ENCODE data around the gene NPEPL1.
"Not testable (repeated sequence)": the region's sequence is repeated elsewhere in the genome, so short reads cannot be mapped to it uniquely, and the experiment has no call there.

The NPEPL1 gene

GRCh38 chr20:58745391-58745790, 52.8 kb downstream of the NPEPL1 start:
- DNase-seq: no peak

- DNase-seq: no peak
These were observed 54.0 kb downstream of the NPEPL1 start for GRCh38 chr20:58746620-58747019.

DNA sequence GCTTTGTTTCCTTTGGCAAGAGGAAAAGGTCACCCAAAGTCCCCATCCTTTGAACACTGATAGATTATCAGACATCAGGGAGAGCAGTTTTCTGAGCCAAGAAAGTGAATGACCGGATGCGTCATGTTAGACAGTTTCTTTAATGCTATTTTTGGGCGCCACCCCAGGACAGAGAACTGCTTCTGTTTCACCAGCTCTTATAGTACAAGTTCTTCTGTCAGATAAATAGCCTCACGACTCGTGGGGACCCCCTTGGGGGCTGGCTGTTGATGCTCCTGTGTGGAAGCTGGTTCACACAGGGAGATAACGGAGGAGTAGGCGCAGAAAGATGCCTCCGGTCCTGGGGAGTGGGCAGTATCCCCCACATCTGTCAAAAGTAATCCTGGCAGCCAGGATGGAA, 54.6 kb downstream of the NPEPL1 start:
- no peak for DNase-seq

DNA sequence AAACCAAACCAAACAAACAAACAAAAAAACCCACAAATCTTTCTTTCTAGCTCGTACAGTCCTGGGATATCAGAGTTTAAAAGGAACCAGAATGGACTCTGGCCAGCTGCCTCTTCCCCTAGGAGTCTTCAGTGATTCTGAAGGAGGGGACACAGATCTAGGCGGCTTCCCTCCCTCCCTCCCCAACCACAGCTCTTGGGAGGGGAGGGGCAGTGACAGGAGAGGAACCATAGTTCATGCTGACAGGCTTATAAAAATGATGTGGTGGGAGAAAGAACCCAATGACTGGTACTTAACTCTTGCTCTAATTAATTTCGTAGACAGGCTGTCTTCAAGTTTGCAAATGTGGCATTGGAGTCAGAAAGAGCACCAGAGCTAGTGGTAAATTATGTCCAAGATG, 56.0 kb downstream of the NPEPL1 start:
- no peak for DNase-seq

- DNase-seq: no peak
These were observed 56.6 kb downstream of the NPEPL1 start for GRCh38 chr20:58749098-58749769.

DNA sequence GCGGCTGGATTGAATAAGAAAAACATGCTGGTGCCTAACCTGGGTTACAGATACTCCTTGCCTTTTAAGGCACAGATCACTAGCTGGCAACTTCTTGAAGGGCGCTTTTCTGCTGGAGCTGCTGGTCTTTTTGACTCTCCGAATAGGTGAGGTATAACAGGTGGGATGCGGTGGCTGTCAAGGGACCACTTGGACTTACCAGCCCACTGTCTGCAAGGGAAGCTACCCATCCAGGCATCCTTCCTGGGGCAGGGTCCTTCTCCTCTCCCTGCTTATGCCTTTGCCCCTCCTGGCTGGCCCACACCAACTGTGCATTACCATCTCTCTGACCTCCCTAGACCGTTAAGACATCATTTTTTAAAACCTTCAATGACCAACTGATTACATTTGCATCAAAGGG, 57.4 kb downstream of the NPEPL1 start:
- DNase-seq: no peak

- not testable (repeated sequence) for DNase-seq
These were observed 58.1 kb downstream of the NPEPL1 start for GRCh38 chr20:58750706-58751105.

DNA sequence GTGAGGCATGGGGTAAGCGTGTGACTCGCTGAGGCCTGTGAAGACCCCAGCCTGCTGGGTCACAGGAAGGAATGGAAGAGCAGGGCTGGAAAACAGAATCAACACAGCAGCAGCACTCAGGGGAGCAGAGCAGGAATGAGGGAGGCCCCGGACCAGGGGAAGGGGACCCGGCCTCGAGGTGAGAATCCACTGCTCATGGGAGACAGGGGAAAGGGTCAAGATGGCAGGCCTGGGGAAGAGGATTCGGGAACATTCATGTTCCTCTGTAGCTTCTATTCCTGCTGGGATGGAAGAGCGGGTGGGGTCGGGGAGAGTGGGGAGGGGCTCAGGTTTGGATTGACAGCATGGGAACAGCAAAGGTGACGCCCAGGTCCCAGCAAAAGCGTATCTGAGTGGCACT, 59.4 kb downstream of the NPEPL1 start:
- no peak for DNase-seq

GRCh38 chr20:58752565-58752964, 60.0 kb downstream of the NPEPL1 start:
- DNase-seq: no peak

GRCh38 chr20:58753267-58753921, 60.8 kb downstream of the NPEPL1 start:
- no peak for DNase-seq

GRCh38 chr20:58753922-58754551, 61.4 kb downstream of the NPEPL1 start:
- DNase-seq: no peak

DNA sequence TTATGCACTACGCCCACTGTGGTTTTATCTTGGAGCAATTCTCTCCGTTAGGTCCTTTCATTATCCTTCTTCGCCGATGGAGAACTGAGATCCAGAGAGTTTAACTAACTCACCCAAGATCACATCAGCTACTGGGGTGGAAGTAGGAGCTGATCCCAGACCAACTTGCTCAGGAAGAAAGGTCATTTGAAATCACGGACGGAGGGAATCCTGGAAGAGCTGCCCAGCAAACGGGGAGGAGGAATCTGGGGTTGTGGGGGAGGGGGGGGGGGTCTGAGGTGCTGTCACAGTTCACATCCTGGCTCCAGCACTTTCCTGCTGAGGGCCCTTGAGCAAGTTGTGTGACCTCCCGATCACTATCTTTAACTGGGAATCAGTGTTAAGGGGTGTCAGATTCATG, 62.0 kb downstream of the NPEPL1 start:
- DNase-seq: no peak

DNA sequence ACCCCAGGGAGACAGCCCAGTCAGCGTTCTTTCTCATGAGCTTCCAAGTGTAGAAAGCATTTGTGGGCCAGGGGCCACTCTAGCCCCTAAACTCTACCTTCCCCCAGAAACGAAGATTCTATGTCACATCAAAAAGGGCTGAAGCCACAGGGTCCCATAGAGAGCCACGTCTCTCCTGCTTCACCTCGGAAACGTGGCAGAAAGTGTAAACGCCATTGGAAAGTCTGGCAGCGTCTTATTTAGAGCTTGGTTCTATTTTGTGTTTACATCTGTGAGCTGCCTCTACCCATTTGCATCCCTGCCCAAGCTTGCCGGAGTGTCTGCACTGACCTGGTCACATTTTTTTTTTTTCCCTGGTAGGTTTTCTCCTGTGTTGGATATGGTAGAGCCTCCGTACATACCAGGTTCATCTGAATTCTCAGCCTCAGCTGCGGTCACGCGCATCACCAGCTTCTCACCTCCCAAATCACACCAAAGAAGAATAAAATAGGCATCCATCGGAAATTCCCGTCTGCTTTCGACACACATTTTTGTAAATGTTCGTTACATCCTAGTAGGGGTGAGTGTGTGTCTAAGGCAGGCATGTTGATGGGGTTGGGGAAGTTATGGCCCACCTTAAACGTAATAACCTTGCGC, 62.6 kb downstream of the NPEPL1 start:
- DNase-seq: no peak

DNA sequence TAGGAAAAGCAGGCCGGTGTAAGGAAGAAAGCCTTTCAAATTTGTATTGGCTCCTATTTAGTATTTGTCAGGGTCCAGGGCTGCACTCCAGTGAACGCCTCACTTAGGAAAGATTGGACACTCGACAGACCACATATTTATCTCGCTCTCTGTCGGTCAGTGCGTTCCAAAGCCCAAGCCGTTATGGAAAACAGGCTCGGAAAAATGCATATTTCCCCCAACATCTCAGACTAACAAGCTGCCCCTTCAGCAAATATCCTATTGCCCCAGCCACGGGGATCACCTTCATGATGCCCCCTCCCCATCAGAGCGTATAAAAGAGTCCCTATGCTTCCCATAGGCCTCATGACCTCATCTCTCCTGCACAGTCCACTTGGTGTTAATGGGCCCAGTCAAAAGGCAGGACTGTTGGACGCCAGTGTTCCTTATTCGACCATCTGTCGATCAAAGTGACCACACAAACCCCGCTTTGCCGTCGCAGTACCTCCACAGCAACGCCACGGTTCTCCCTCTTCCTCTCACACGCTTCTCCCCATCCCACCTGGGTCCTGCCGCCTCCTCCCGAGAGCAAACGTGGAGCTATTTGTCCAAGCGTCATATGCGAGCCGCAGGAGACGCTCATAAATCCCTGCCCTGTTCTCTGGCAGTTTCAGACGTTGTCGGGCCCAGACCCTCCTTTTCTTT, 63.3 kb downstream of the NPEPL1 start:
- no peak for DNase-seq

DNA sequence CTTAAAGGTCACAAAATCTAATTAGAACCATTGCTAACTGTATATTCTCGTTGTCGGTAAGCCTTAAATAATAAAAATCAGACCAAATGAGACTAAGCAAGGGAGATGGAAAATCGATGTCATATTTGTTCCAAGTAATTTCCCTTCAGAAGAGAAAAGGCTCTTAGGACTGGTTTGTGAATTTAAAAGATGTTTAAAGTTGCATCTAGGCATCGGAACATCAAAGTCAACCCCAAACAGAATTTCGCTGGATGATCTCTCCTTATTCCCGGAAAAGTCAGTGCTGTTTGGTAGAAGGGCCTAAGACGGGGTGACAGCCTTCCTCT, 63.8 kb downstream of the NPEPL1 start:
- no peak for DNase-seq

DNA sequence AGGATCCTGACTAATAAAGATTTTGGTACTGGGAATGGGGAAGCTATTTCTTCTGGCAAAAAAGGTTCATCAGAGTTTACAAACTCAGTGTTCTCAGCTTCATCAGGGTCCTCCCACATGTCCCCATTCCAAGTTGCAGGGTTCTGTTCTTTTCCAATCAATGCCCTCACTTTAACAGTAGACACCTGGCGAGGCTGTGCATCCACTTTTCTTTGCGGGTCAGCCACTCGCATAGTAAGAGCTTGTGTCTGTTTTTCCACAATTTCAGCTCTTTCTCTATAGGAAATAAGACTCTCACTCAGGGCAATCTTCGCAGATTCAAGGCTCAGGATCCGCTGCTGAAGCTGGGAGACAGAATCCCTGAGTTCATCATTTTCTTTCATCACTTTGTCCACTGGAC, 65.0 kb downstream of the NPEPL1 start:
- DNase-seq: not testable (repeated sequence)

DNA sequence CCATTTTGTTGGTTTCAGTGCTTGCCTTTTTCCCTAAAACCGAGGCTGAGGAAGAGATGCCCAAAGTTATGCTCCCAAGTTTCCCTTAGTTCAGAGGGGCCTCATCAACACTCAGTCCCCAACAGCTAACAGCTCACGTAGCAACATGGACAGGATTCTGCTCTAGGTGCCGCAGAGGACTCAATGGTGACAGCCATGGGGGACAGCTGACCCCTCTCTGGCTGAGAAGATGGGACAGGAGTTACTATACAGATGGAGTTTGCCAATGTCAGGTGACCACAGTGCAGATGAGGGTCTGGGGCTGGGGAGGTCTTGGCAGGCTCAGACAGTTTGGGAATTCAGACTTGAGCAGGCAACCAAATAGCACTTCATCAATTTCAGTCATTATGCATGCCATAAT, 67.3 kb downstream of the NPEPL1 start:
- no peak for DNase-seq

DNA sequence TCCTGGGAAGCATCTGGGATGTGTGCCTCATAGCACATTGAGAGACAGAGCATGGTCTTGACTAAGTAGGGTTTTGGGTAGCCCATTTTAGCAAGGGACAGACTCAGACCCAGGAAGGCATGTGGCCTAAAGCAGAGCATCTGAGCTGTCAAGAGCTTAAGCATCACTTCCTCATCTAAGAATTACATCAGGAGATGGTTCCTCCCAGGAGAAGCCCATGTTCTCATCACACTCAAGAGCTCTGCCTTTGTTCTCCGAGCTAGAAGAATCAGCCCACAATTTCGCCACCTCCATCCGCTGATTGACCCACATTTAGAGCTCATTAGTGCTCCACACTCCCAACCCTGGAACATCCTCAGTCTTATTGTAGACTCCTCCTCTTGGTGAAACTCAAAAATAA, 68.3 kb downstream of the NPEPL1 start:
- DNase-seq: no peak

GRCh38 chr20:58762120-58762519, 69.5 kb downstream of the NPEPL1 start:
- no peak for DNase-seq

- no peak for DNase-seq
These were observed 70.5 kb downstream of the NPEPL1 start for GRCh38 chr20:58763076-58763475.

Measured in fibroblast of skin of right quadriceps (primary cell).